Bone marrow (tissue), 2 donors: ENCODE results near the gene CYBC1.
"Not testable (repeated sequence)": the region's sequence is repeated elsewhere in the genome, so short reads cannot be mapped to it uniquely, and the experiment has no call there.

Experiments
- DNase-seq, 2 donors: peaks; one replicate each; lab custom pipeline; 2025; lab: John Stamatoyannopoulos, UW

CYBC1 gene

DNA sequence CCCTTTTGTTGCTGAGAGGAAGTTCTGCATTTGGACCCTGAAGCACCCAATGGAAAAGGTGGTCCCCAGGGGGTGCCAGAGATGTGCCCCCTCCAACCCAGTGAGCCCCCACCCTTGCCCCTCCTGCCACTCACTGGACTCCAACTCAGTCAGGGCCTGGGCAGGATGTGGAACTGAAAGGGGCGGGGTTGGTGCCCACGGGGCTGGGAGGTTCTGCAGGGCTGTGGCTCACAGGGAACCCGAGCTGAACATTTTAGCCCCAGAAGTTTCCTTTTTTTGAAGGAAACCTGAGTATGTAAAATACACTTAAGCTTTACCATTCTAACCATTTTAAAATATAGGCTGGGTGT is 16.4 kb downstream of the CYBC1 start:
- DNase-seq = no peak

DNA sequence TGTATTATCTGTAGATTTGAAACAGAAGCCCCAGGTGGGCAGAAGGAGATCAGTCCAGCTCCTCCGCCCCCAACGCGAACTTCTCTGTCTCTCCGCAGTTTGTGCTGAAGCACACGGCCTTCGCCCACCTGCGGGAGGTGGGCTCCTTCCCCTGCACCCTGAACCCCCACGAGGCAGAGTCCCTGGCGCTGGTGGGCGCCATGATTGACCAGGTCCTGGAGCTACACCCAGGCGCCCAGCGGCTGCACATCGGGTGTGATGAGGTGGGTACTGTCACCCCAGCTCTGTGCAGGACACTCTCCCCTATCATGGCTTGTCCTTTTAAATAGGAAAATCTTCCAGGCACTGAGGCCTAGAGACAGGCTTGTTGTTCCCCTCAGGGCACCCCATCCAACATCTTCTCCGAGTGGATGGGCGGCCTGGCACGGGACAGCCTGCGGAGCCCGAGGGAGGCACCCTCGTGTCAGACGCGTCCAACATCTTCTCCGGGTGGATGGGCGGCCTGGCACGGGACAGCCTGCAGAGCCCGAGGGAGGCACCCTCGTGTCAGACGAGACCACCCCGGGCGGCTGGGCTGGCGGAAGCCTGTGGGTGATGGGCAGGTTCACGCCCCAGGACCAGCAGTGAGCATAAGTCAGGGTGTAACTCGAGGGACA is 16.9 kb downstream of the CYBC1 start:
- no peak for DNase-seq

DNA sequence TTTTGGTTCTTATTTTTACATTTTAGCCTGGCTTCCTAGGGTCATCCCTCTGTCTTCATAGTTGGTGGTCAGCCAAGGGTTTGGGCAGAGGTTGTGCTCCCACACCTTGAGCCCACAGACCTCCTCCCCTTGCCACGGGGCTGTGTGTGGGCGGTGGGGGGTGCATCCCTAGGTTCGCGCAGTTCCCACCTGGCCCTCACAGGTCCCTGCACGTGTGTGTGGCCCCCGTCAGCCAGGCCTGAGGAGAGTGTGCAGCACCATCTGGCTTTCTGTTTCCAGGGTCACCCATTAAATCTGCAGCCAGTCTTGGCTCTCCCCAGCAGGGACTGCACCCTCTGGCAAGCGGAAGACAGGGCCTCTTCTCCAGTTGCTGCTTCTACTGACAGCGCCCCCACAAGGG is 18.5 kb downstream of the CYBC1 start:
- no peak for DNase-seq

DNA sequence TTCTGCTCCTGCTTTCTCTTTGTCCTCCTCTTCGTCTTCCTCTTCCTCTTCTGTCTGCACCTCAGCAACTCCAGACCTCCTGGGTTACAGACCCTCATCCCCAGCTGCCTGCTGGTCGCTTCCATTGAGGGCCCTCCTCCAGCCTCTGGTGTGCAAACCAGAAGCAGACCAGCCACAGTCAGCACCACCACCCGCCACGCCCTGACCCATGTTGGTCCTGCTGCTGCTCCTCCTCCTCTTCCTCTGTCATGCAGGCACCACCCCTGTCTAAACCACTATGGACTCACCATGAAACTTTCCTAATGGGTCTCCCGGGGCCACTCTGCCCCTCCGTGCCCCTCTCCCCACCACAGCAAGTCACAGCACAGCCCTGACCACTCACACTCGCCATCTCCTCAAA is 20.7 kb downstream of the CYBC1 start:
- no peak for DNase-seq

DNA sequence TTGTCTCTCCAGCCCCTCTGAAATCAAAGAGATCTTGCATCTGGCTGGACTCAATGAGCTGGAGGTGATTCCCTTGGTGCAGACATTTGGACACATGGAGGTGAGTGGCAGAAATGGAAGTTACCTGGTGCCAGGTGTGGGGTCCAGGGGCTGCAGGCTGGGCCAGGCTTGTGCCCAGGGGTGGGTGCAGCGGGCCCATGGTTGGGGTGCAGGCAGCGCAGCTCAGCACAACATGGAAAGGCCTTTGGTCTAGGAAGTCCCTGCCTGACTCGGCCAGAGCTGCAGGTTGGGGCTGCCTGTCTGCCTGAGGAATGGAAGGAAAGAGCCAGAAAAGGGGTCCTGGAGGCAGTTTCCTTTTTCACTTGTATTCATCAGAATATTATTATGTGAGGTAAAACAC is 22.0 kb downstream of the CYBC1 start:
- DNase-seq = no peak

DNA sequence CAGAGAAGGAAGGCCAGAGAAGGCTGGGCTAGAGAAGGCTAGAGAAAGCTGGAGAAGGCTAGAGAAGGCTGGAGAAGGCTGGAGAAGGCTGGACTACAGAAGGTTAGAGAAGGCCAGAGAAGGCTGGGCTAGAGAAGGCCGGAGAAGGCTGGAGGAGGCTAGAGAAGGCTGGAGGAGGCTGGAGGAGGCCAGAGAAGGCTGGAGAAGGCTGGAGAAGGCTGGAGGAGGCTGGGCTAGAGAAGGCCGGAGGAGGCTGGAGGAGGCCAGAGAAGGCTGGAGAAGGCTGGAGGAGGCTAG is 25.7 kb downstream of the CYBC1 start:
- no peak for DNase-seq

DNA sequence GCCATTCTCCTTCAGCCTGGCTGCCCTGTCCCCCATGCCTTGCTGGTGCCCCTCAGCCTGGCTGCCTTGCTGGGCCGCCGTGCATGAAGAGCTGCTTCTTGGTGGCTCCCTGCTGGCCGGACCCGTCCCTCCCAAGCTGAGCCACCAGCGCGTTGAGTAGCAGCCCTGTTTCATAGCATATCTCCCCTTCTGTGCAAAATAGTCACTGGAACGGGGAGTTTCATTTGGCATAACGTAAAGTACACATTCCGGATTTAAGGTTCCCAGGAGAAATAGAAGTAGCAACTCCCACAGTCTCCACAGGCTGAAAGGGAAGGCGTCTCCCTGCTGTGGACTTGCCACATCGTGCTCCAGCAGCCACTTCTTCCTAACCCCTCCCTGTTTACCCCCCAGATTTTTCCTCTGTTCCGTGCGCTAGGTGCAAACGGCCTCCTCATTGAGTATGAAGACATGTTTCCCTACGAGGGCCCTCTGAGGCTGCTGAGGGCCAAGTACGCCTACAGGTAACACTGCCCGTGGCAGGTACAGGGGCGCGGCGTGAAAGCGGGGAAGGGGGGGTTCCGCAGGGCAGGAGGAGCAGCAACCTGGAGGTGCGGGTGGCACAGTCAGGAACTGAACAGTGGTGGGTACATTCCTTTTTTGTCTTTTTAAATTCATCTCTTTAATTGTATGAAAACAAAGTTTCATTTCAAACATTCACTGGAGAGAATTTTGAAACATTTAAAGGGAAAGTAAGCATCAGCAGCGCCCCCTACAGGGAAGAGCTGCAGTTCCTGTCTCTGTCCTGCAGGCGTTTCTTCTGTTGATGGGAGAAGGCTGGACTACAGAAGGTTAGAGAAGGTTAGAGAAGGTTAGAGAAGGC is 26.3 kb downstream of the CYBC1 start:
- DNase-seq = peak; percentile 8 to 28

DNA sequence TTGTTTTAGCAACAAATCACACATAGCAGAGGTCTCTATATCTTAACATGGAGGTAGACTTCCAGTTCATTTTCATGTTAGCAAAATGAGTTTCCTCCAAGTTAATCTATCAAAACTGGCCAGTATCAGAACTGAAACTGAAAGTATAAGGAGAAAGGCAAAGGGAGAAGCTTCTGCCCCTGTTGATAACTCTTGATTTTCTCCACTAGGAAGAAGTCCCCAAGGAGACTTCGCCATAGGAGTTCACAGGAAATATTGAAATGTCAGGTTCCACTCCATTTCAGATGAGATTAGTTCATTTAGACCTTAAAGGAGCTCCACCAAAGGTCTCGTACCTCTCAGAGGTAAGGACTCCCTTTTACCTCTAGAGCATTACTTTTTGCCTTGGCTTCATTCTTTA is 31.0 kb downstream of the CYBC1 start:
- DNase-seq = peak in 1 of 2 donors; percentile 16

DNA sequence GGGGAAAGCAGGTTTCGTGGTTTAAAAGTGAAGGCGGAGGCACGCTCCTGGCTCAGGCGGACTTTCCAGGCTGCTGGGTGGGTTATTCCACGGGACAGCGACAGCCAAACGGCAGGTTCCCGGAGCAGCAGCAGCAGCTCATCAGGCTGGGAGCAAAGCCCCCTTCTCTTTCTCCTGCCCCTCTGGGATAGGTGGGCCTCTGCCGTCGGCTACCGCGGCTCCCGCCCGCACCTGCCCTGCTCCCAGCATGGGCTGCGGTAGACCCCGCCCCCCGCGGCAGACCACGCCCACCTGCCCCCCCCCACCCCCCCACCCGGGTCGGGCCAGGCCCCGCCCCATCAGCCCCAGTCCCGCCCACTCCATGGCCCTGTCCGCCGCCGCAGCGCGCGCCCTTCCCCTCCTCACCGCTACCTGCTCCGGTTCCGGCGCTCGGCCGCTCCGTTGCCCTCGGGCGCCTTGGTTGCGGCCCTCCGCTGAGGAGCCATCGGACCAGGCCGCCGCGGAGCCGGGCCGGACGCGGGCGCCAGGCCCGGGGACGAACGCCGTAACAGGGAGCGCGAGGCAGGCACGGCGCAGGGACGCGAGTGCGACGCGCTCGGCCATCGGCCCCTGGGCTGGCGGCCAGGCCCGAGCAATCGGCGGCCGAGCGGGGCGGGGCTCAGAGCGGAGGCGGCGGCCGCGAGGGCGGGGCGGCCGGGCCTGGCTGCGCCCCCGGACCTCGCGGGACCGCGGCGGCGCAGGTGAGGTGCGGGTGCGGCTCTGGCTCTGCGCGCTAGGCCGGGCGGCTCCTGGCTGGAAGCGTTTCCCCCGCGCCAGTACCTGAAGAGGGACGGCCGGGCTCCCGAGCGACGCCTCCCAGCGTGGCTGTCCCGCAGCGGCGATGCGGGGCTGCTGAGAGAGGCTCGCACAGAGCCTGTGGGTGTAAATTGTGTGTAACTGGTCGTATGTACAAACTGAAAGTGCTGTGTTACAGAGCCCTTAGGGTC is 32.3 kb downstream of the CYBC1 start, which contains the start of the genes HEXD and OGFOD3:
HEXD (plus strand) TSS at position 347 of the 986 bp plus-strand sequence. CDS start 1,453 bp downstream, outside the sequence.
OGFOD3 (minus strand) TSS at position 586 of the 986 bp plus-strand sequence; CDS start at position 485, 101 bp downstream.
- DNase-seq = peak; percentile 65 to 85

DNA sequence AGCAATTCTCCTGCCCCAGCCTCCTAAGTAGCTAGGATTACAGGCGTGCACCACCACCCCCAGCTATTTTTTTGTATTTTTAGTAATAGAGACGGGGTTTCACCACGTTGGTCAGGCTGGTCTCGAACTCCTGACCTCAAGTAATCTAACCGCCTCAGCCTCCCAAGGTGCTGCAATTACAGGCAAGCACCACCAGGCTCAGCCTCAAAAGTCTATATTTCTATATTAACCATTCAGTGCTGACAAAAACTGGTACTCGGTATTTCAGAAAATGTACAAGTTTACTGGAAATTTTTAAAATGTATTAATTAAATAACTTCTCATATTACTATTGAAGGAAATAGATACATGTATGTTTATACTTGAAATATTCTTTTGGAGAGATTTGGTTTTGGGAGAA is 33.8 kb downstream of the CYBC1 start:
- DNase-seq = no peak

DNA sequence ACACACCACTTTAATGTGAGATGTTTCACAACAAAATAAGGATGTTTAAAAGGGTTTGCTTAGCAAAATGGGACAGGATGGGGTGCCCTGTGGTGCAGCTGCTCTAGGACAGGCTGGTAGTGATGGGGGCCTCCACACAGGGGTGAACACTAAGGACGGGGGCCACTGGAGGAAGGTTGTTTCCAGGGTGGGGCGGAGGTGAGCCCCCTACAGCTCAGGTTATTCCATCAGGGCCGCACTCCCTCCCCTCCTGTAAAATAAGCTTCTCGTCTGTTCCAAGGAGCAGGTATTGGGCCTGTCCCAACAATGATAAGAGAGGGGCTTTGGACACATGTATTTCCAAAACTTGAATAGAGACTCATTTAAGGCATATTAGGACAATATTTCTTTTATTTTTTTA is 34.3 kb downstream of the CYBC1 start:
- DNase-seq = no peak

DNA sequence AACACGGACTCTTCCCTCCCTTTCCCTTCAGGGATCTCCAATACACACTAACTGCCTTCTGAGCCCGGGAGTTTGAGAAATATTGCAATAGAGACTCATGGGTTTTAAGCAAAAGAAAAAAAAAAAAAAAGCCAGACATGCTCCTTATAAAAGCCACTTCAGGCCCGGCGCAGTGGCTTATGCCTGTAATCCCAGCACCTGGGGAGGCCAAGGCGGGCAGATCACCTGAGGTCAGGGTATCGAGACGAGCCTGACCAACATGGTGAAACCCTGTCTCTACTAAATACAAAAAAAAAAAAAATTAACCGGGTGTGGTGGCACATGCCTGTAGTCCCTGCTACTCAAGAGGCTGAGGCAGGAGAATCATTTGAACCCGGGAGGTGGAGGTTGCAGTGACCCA is 34.8 kb downstream of the CYBC1 start:
- DNase-seq = no peak

DNA sequence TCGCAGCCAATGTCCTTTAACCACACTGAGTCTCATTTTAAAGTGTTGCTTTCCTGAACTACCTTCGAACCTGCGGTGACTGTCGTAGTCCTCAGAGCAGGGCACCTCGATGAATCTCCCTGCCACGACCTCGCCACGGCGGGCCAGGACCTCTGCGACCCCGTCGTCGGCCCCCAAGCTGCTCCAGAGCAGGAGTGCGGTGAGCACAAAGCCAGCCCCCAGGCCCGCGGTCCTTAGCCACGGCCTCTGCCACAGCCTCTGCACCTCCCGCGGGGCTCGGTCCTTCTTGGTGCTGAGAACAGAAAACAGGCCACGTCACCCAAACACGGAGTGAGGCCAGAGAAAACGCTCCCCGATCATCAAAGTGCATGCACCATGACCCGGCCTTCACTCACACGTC is 35.2 kb downstream of the CYBC1 start:
- no peak for DNase-seq

DNA sequence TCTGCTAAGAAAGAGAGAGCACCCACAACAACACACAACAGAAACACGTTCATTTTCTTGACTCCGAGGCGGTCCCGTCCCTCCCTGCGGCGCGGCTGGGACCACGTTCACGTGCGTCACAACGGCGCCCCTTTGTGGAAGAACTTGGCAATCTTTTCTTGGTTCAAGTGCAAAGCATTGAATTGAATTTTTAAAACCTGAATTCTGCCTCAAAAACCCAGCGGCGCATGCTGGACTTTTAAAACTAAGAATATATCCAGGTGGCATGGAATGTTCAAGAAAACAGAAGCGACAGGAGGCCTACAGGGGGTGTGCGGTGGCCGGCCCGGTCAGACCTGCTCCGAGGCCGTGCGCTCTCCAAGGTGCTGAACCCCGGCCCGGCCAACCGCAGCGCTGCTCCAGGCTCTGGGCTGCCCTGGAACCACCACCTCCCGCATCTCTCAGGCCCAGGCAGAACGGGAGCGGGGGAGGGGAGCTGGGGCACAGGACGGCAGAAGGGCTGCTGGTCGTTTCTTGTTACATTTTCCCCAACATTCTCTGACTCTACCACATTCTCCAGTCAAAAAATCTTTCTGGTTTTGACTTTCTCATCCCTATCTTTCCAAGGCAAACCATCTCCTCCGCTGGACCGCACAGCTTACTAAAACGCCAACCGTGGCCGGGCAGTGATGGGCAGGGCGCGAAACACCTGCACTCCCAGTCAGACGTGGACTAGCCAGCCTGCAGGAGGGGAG is 35.8 kb downstream of the CYBC1 start:
- peak; percentile 40 to 66 for DNase-seq

DNA sequence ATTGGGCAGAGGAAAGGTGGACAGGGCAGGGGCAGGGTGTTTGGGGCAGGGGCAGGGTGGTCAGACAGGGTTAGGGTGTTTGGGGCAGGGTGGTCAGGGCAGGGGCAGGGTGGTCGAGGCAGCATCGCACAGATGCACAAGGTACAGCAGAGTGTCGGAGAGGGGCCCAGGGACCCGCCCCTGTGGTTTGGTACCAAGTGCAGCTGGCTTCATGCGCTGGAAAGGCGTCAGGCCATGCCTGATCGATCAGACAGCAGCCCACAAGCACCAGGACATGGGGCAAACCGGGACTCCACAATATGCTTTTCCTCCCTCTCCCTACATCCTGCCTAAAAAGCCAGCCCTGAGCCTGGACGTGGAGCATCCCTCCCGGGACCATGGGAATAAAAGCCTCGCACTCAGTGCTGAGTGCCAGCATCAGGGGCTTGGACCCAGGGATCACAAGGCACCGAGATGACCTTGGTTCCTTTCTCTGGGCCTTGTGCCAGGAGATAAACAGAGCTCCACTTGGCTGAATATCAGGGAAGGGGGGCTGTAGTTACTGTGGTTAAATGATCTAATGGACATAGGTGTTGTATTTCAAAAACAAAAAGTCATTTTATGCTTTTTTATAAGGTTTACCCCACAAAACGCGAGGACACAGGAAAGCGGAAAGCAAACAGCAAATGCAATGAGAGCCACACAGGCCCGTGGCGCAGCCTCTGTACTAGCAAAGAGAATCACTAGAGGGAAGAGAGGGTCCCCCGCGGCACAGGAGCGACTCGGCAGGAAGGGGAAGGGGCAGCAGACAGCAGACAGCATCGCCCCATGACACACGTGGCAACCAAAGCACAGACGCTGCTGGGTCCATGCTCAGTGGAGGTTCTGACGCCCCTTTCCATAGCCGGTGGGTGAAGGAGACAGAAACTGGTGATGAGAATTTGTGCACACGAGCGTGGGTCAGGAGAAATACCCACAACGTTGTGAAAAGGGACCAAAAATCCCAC is 37.7 kb downstream of the CYBC1 start:
- DNase-seq = no peak

DNA sequence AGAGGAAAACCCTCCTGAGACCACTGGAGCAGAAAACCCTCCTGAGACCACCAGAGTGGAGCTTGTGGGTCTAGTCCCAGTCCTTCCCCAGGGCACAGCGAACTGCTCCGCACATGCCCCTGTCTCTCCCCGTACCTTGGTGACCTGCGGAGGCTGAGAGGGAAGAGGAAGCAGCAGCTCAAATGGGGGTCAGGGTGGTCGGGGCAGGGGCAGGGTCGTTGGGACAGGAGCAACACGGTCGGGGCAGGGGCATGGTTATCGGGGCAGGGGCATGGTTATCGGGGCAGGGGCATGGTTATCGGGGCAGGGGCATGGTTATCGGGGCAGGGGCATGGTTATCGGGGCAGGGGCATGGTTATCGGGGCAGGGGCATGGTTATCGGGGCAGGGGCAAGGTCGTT is 38.5 kb downstream of the CYBC1 start:
- DNase-seq = not testable (repeated sequence)

DNA sequence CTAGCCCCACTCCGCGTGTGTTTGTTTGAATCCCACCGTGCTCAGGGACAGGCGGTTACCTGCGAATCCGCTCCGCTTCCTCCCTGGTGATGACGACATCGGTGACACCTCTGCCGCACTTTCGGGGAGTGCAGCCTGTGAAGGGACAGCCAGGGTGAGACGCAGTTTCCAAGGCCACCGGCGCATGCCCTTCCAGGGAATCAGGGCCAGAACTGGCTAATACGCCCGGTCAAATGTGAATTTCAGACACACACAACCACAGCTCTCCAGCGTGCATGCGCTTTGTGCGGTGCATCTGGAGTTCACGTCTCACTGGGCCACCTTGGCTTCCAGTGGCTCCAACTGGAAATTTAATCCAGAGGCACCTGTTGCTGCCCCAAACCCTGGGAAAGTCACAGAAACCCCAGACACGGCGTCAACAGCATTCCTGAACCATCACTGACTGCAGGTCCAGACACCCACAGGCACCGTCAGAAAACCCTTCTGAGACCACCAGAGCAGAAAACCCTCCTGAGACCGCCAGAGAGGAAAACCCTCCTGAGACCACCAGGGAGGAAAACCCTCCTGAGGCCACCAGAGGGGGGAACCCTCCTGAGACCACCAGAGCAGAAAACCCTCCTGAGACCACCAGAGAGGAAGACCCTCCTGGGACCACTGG is 39.0 kb downstream of the CYBC1 start:
- no peak for DNase-seq

DNA sequence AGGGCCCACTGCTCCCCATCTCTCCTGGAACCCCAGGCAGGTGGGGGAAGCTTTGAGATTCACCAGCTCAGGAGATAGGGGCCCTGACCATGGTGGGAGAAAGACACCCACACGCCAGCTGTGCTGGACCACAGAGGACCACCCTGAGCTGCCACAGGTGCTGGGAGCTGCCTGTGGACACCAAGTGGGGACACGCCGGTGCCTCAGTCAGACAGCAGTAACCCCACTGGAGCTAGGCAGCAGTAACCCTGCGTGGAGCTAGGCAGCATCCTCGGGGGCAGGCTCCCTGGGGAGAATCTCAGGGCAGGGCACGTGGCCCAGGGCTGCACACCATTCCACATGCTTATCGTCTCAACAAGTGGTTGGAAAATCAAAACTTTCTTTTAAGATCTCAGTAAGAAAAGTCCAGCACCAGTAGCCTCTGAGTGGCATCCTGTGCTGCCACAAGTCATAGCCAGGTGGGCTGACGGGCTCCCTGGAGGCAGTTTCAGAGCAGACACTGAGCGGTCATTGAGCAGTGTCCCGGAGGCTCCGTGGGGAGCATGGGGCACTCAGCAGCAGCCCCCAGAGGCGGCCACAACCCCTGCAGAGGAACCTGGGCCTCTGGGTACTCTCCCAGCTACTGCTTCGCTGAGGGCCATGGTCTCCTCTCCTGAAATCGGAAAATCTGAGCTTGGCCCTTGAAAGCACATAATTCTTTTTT is 40.4 kb downstream of the CYBC1 start:
- no peak for DNase-seq

DNA sequence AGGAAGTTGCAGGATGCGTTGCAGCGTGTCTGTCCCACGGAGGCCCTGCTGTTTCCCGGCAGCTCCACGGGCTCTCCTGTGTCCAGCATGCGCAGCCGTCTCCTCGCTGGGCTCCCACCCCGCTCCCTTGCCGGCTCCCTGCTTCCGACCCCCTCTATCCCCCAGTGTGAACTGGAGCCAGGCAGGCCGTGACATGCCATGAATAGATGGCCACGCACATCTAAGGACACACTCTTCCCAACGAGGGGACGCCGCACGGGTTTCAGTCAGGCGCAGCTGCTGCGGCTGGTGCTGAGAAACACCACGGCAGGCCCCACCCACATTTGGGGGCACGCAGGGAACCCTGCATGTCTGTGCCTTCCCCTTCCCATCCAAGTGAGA is 41.6 kb downstream of the CYBC1 start:
- DNase-seq = no peak
